ENCODE data around the gene CLDN1.

DNA sequence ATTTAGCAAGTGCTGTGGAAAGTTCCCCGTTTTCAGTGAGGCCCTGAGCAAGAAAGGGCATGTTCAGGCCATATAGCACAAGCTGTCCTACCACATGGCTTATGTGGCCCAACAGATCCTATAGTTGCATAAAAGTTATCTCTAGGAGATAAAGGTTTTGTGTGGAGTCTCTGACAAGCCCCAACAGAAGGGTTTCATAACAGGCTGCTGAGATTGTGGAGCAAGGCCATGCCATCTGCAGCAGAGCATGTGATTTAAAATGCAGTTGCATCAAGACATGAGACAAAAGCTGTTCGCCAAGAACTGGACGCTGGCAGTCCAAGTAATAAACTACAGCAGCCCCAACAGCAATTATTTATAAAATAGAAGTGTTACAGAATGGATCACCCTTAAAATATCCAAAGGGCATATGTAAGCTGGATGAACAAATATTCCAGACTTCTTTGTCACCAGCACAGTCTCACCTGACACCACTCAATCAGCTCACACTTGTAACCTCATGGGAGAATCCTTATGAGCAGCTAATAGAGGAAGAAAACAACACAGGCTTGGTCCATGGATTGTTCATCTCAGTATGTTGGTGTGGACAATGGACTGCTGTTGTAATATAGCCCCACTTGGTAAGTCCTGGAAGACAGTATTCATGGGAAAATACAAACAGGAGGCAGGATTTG lies 14.4 kb upstream of the CLDN1 start:
- TF ChIP-seq POLR2AphosphoS5 (IDR thresholded peaks at IDR 0.05; ENCODE audit: low read depth, low read length) (no peak), TAF1 (IDR thresholded peaks at IDR 0.05; ENCODE audit: borderline replicate concordance, insufficient read depth, low read length) (no peak), SIN3A (IDR thresholded peaks at IDR 0.05; ENCODE audit: borderline replicate concordance, insufficient read depth, low read length) (no peak)

Measured in PFSK-1 (cell line).